Gastrocnemius medialis (tissue), 4 donors: Measurements from ENCODE around the gene TDP2.

Experiments used
- POLR2A ChIP-seq, 2 donors: fragments of 450-650 bp; IDR thresholded peaks; one replicate each; pipeline ENCODE4 v1.6.1; 2017; ENCODE audit warnings: antibody characterized with exemption in 2 of 2, mild to moderate bottlenecking in 2 of 2, moderate library complexity in 2 of 2
- TF ChIP-seq, protein P1 (sequence below), 5 experiments: fragments of 450-650 bp in 3 of 5; fragments of 200-600 bp in 2 of 5; sonication (generic) in 2 of 5; IDR thresholded peaks in 4 of 5; conservative IDR thresholded peaks in 1 of 5; 1 replicate in 4 of 5; 2 replicates in 1 of 5; pipeline ENCODE4 v1.5.1; 2016 to 2019; ENCODE audit warnings: antibody characterized with exemption in 5 of 5, mild to moderate bottlenecking in 3 of 5, moderate library complexity in 3 of 5

GRCh38 chr6:24690593-24690992 is 23.9 kb upstream of the TDP2 start:
- TF ChIP-seq POLR2A (IDR thresholded peaks at IDR 0.05): no peak
- TF ChIP-seq, protein P1, sequence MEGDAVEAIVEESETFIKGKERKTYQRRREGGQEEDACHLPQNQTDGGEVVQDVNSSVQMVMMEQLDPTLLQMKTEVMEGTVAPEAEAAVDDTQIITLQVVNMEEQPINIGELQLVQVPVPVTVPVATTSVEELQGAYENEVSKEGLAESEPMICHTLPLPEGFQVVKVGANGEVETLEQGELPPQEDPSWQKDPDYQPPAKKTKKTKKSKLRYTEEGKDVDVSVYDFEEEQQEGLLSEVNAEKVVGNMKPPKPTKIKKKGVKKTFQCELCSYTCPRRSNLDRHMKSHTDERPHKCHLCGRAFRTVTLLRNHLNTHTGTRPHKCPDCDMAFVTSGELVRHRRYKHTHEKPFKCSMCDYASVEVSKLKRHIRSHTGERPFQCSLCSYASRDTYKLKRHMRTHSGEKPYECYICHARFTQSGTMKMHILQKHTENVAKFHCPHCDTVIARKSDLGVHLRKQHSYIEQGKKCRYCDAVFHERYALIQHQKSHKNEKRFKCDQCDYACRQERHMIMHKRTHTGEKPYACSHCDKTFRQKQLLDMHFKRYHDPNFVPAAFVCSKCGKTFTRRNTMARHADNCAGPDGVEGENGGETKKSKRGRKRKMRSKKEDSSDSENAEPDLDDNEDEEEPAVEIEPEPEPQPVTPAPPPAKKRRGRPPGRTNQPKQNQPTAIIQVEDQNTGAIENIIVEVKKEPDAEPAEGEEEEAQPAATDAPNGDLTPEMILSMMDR (IDR thresholded peaks at IDR 0.05 in 4 of 5, conservative IDR thresholded peaks at IDR 0.05 in 1 of 5): no peak
